Measurements from ENCODE around the gene EXOC6B. TPM values are rescaled to one million over a fixed set of nuclear protein-coding genes. Genes with fewer than 3 reads are reported as not detected.
"Not testable (repeated sequence)": the region's sequence is repeated elsewhere in the genome, so short reads cannot be mapped to it uniquely, and the experiment has no call there.

EXOC6B gene
- total RNA-seq, 1 experiment from 2014 or later, result 26.5 TPM

DNA sequence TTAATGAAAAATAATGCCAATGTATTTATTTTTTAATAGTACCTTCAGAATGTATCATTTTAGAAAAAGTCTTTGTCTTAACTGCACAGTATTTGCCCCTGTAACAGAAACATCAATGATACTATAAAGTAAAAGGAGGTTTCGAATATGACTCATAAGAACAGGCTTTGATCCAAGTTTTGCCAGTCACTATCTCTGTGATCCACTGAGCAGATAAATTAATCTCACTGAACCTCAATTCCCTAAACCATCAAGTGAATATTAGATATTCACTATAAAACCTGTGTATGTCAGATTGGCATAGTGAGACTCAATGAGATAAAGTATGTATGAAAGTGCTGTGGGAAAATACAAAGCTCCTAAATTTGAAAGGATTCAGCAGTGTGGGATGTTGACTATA is 292.1 kb downstream of the EXOC6B start:
- peak in 1 of 2 experiments; percentile 18 for DNase-seq (ENCODE audit: low read depth in 1 of 2, low spot score in 2 of 2)

DNA sequence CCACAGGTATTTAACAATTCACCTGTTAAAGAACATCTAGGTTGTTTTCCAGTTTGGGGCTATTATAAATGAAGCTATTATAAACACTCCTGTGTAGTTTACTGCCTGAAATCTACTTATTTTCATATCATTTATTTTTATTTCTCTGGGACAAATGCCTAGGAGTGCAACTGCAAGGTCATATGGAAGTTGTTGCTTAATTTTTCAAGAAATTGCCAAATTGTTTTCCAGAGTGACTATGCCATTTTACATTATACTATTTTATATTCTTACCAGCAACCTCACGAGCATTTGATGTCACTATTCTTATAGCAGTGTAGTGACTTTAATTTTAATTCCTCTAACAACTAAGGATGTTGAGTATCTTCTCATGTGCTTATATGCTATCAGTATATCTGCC is 298.4 kb downstream of the EXOC6B start:
- Histone ChIP-seq H3K4me3 (no peak overlapping the region), H3K9me3 (replicated peaks) (no peaks in the 10 kb centered on the region), H3K27ac (no peak overlapping the region), H3K27me3 (replicated peaks) (no peaks in the 10 kb centered on the region), H3K4me1 (replicated peaks) (peaks cover 12% of the 10 kb centered on the region), H3K36me3 (no peaks in the 10 kb centered on the region)
- DNase-seq (ENCODE audit: low read depth in 1 of 2, low spot score in 2 of 2), result no peak

More for the DNA sequence above, 292.1 kb downstream of the EXOC6B start:
- no peaks in the 10 kb centered on the region for H3K36me3 ChIP-seq
- no peak overlapping the region for H3K4me3 ChIP-seq
- H3K27ac ChIP-seq, result no peak overlapping the region
- no peaks in the 10 kb centered on the region for H3K9me3 ChIP-seq (replicated peaks)
- peaks cover 12% of the 10 kb centered on the region for H3K4me1 ChIP-seq (replicated peaks)
- no peaks in the 10 kb centered on the region for H3K27me3 ChIP-seq (replicated peaks)

DNA sequence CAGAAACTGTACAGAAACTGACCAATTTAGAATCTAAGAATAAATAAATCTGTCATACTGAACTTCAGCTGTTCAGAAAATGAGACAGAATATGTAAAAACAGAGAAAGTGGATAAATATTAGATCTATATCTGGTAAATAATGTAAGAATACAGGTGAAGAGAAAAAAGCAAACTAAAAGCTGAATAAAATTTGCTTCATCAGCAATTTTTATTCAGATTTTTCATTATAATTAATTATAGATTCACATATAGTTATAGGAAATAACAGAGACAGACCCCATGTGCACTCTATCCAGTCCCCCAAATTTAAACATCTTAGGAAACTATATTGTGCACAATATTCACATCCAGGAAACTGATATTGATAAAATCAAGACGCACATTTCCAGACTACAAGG is 299.2 kb downstream of the EXOC6B start:
- Histone ChIP-seq H3K4me3 (no peak overlapping the region), H3K27ac (no peak overlapping the region), H3K4me1 (replicated peaks) (peaks cover 11% of the 10 kb centered on the region), H3K9me3 (replicated peaks) (no peaks in the 10 kb centered on the region), H3K36me3 (no peaks in the 10 kb centered on the region), H3K27me3 (replicated peaks) (no peaks in the 10 kb centered on the region)
- DNase-seq (ENCODE audit: low read depth in 1 of 2, low spot score in 2 of 2), result no peak

DNA sequence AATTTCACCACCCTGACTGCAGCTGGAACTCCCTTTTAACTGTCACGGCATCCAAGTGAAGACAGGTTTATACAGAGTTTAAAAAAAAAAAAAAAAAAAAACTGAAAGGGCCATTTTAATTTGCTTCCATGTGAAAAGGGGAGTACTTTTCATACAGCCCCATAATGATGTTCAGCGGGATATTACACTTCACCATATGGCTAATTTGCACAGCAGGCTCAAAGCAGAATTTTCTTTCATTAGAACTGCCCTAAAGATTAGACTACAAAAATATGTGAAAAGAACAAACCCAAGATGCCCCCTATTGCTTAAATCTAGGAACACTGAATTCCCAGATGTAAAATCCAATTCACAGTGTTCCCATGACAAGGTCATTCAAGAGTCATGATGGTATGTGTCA is 301.8 kb downstream of the EXOC6B start:
- Histone ChIP-seq H3K27ac (no peak overlapping the region), H3K27me3 (replicated peaks) (no peaks in the 10 kb centered on the region), H3K4me1 (replicated peaks) (peaks cover 7% of the 10 kb centered on the region), H3K36me3 (no peaks in the 10 kb centered on the region), H3K9me3 (replicated peaks) (no peaks in the 10 kb centered on the region), H3K4me3 (no peak overlapping the region)
- DNase-seq (ENCODE audit: low read depth in 1 of 2, low spot score in 2 of 2), result no peak

DNA sequence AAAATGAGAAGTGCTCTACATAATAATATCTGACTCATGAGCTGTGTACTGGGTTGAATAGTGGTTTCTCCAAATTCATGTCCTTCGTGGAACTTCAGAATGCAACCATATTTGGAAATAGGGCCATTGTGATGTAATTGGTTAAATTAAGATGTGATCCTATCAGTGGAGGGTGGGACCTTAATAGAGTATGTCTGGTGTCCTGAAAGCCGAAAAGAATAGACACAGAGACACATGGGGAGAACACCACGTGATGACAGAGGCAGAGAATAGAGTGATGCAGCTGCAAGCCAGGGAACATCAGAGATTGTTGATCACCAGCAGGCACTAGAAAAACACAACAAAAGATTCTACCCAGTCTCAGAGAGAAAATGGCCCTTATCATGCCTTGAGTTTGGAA is 310.1 kb downstream of the EXOC6B start:
- H3K4me1 ChIP-seq (replicated peaks), result peaks cover 30% of the 10 kb centered on the region
- DNase-seq (ENCODE audit: low read depth in 1 of 2, low spot score in 2 of 2), result peak; percentile 45 to 58

DNA sequence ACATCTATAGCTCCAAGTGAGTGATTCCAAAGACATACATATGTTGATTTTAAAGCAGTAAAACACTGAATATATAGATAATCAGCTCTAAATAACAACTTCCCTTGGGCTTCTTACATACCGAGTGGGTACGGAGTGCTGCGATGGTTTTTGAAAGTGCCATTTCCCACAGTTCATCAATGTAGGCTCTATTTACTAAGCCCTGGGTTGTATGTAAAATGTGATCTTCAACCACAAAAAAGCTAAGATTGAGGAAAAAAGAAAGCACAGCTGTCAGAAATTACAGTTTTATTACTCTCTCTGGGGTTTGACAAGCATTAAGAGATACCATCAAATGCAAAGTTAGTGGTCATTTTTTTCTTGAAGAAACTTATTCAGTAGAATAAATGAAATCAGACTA is 312.8 kb downstream of the EXOC6B start:
- Histone ChIP-seq H3K27ac (no peak overlapping the region), H3K4me3 (no peak overlapping the region), H3K9me3 (replicated peaks) (no peaks in the 10 kb centered on the region), H3K36me3 (no peaks in the 10 kb centered on the region), H3K27me3 (replicated peaks) (no peaks in the 10 kb centered on the region), H3K4me1 (replicated peaks) (peaks cover 26% of the 10 kb centered on the region)
- no peak for DNase-seq (ENCODE audit: low read depth in 1 of 2, low spot score in 2 of 2)

More for the DNA sequence above, 310.1 kb downstream of the EXOC6B start:
- no peak overlapping the region for H3K4me3 ChIP-seq
- no peaks in the 10 kb centered on the region for H3K27me3 ChIP-seq (replicated peaks)
- no peaks in the 10 kb centered on the region for H3K9me3 ChIP-seq (replicated peaks)
- no peaks in the 10 kb centered on the region for H3K36me3 ChIP-seq
- peak overlapping the region; percentile 21; the same call in 1 of the 2 replicates for H3K27ac ChIP-seq

DNA sequence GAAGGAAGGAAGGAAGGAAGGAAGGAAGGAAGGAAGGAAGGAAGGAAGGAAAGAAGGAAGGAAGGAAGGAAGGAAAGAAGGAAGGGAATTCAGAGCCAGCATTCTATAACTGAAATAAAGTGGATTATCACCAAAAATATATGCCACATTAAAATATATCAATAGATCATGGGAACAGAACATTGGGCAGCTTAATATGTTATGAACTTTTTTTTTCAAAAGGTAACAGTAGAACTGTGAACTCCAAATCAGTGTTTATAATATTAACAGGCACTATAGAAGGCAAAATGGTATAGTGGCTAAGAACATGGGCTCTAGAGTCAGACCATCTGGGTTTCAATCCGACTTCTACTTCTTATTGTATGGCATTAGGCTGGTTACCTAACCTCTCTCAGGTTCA is 313.5 kb downstream of the EXOC6B start:
- no peak overlapping the region for H3K27ac ChIP-seq
- H3K4me3 ChIP-seq, result no peak overlapping the region
- no peaks in the 10 kb centered on the region for H3K27me3 ChIP-seq (replicated peaks)
- H3K36me3 ChIP-seq, result no peaks in the 10 kb centered on the region
- peaks cover 24% of the 10 kb centered on the region for H3K4me1 ChIP-seq (replicated peaks)
- DNase-seq (ENCODE audit: low read depth in 1 of 2, low spot score in 2 of 2), result no peak
- no peaks in the 10 kb centered on the region for H3K9me3 ChIP-seq (replicated peaks)

DNA sequence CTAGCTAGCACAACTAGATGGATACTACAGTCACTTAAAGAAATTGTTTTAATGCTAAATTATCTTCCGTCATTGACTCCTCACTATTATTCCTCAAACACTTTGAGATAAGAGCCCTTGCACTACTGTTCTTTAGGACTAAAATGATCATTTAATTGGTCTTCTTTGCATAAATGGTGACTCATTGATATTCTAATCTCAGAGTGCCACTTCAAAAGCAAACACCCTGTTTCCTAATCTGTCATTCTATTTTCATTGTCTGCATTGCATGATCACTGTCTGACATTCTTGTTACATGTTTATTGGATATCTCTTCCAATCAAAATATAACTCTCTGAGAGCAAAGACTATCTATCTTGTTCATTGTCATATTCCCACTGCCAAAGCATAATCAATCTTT is 313.9 kb downstream of the EXOC6B start:
- no peak for DNase-seq (ENCODE audit: low read depth in 1 of 2, low spot score in 2 of 2)
- H3K9me3 ChIP-seq (replicated peaks), result no peaks in the 10 kb centered on the region
- no peak overlapping the region for H3K4me3 ChIP-seq
- no peaks in the 10 kb centered on the region for H3K27me3 ChIP-seq (replicated peaks)
- H3K27ac ChIP-seq, result no peak overlapping the region
- H3K4me1 ChIP-seq (replicated peaks), result peaks cover 24% of the 10 kb centered on the region
- H3K36me3 ChIP-seq, result no peaks in the 10 kb centered on the region

DNA sequence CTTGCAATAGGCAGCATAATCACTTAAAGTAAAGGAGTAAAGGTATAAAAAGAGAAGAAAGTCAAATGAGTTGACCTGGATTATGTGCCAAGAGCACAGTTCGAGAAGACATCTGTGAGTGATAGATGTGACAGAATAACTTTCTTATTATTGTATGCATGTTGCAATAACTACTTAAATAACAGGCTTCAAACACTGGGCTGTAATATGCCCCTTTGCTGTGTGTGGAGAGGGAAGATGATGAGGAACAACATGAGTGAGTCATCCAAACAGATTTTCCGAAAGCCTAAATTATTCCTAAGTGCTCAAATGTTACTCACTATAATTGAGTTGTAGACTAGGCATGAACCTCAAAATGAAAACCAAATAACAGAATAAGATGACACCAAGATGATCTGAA is 328.1 kb downstream of the EXOC6B start:
- Histone ChIP-seq H3K9me3 (replicated peaks) (no peaks in the 10 kb centered on the region), H3K36me3 (no peaks in the 10 kb centered on the region)
- DNase-seq (ENCODE audit: low read depth in 1 of 2, low spot score in 2 of 2), result no peak

DNA sequence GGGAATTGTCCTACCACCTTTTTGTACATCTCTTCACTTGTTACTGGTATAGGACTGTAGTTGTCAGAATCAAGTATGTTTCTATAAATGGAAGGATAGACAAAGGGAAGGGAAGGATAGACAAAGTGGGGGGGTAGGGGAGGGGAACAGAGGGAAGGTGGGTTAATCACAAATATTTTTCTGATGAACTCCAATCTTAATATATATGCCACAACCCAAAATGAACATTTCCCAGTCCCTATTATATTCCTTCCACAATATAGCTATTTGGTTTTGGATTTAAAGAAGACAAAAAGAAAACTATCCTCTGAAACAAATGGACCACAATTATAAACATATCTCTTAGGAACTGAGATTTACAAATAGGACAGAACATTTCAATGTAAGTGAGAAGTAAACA is 329.4 kb downstream of the EXOC6B start:
- Histone ChIP-seq H3K36me3 (no peaks in the 10 kb centered on the region), H3K4me1 (replicated peaks) (peaks cover 17% of the 10 kb centered on the region), H3K4me3 (no peak overlapping the region), H3K9me3 (replicated peaks) (no peaks in the 10 kb centered on the region), H3K27ac (no peak overlapping the region), H3K27me3 (replicated peaks) (no peaks in the 10 kb centered on the region)
- DNase-seq (ENCODE audit: low read depth in 1 of 2, low spot score in 2 of 2), result no peak

More for the DNA sequence above, 328.1 kb downstream of the EXOC6B start:
- Histone ChIP-seq H3K27ac (no peak overlapping the region), H3K4me1 (replicated peaks) (peaks cover 17% of the 10 kb centered on the region), H3K4me3 (no peak overlapping the region), H3K27me3 (replicated peaks) (no peaks in the 10 kb centered on the region)

DNA sequence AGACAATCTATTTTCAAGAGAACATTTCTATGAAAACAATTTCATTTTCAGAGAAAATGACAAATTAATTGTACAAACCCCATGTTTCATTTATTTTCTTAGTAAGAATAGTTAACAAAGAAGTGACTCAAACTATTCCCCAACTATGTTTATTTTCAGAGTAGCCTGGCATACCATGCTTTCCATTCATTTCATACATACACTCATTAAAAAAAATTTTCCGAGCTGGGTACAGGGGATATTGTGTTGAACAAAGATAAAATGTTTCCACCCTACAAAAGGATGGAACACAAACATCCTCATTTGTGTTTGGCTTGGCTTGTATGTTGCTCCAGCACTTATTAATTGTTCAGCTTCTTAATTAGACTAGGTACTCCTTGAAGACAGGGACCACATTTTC is 331.4 kb downstream of the EXOC6B start:
- Histone ChIP-seq H3K36me3 (no peaks in the 10 kb centered on the region), H3K4me3 (no peak overlapping the region), H3K4me1 (replicated peaks) (peaks cover 17% of the 10 kb centered on the region), H3K9me3 (replicated peaks) (no peaks in the 10 kb centered on the region), H3K27me3 (replicated peaks) (no peaks in the 10 kb centered on the region), H3K27ac (no peak overlapping the region)
- DNase-seq (ENCODE audit: low read depth in 1 of 2, low spot score in 2 of 2), result peak in 1 of 2 experiments; percentile 54

DNA sequence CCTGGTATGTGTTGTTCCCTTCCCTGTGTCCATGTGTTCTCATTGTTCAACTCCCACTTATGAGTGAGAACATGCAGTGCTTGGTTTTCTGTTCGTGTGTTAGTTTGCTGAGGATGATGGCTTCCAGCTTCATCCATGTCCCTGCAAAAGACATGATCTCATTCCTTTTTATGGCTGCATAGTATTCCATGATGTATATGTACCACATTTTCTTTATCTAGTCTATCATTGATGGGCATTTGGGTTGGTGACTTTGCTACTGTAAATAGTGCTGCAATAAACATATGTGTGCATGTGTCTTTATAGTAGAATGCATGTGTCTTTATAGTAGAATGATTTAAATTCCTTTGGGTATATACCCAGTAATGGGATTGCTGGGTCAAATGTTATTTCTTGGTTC is 341.2 kb downstream of the EXOC6B start:
- not testable (repeated sequence) for H3K9me3 ChIP-seq (replicated peaks); H3K36me3 ChIP-seq; H3K4me1 ChIP-seq (replicated peaks); H3K4me3 ChIP-seq; H3K27ac ChIP-seq; H3K27me3 ChIP-seq (replicated peaks); DNase-seq (ENCODE audit: low read depth in 1 of 2, low spot score in 2 of 2)

DNA sequence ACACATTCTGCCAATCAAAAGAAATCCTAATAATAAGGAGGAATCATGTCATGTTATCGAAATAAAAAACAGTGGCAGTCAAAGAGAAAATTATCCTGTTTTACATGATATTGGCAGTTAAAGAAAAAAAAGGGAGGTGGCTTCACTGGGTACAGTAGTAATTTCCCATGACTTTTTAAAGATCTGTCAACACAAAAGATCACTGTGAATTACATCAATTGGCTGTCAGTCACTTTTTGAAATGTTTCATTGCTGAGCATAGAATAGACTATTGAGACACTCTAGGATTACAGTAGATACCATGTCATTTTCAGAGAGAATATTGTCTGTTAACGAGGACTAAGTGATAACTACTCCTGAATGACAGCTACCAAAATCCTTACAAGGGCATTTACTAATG is 342.5 kb downstream of the EXOC6B start:
- H3K4me1 ChIP-seq (replicated peaks), result no peaks in the 10 kb centered on the region
- H3K4me3 ChIP-seq, result no peak overlapping the region
- no peaks in the 10 kb centered on the region for H3K9me3 ChIP-seq (replicated peaks)
- peaks cover 5% of the 10 kb centered on the region for H3K36me3 ChIP-seq
- no peaks in the 10 kb centered on the region for H3K27me3 ChIP-seq (replicated peaks)
- no peak overlapping the region for H3K27ac ChIP-seq
- no peak for DNase-seq (ENCODE audit: low read depth in 1 of 2, low spot score in 2 of 2)

DNA sequence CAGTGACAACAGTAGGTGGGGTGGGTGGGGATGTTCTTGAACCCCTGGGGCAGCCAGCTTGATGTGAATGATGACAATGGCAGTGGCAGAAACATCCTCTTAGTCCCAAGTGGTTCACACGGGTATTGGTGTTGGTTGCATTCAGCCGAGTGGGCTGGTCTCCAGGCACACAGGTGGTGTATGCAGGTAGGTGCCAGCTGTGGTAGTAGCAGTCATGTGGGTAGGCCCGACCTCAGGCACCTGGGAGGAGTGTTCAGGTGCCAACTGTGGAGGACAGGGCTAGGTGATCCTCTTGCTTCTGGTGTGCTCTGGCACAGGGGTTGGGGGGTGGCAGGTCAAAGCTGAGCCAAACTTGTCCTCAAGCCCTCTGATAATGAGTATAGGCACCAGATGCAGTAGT is 350.6 kb downstream of the EXOC6B start:
- no peak overlapping the region for H3K4me3 ChIP-seq
- no peaks in the 10 kb centered on the region for H3K27me3 ChIP-seq (replicated peaks)
- no peak overlapping the region for H3K27ac ChIP-seq
- H3K36me3 ChIP-seq, result peaks cover 4% of the 10 kb centered on the region; the same call in 1 of the 2 replicates
- no peaks in the 10 kb centered on the region for H3K9me3 ChIP-seq (replicated peaks)
- DNase-seq (ENCODE audit: low read depth in 1 of 2, low spot score in 2 of 2), result no peak
- H3K4me1 ChIP-seq (replicated peaks), result no peaks in the 10 kb centered on the region

DNA sequence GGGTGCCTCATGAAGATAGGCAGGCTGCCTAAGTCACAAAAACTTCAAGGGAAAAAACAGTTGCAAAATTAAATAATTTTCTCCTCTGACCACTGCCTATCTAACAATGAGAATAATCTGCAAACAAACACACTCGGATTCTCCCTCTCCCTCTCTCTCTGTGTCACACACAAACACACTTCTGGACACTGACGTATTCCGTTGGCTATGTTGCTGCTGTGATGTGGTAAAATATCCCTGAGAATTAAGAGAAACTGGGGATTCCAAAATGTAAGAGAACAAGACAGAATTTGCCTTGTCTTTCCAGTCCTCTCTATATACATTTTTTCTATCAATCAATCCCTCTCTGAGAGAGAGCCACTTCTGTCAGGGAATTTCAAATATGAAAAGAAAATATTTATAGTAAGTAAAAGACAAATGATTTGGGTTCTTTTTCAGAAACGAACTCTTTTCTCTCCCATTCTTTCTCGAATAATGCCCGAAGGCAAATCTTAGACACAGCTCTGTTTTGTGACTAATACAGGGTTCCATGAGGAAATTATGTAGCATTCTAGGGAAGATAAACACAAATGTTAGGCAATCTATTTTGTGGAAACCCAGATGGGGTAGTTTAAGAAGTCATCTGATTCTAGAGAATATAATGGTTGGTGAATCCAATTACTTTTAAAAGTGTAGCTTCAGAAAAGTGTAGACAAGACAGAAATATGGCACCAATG is 367.9 kb downstream of the EXOC6B start:
- Histone ChIP-seq H3K9me3 (replicated peaks) (0 out of 2 replicates have a peak, but pooled peaks cover 2% of the 10 kb centered on the region), H3K27ac (no peak overlapping the region), H3K4me1 (replicated peaks) (no peaks in the 10 kb centered on the region; the same call in 1 of the 2 replicates), H3K4me3 (no peak overlapping the region), H3K27me3 (replicated peaks) (no peaks in the 10 kb centered on the region), H3K36me3 (no peaks in the 10 kb centered on the region; the same call in 1 of the 2 replicates)
- no peak for DNase-seq (ENCODE audit: low read depth in 1 of 2, low spot score in 2 of 2)

Measured in SJSA1 (cell line).